GM13977 (cell line): Measurements from ENCODE around the gene WDR59.
"Not testable (repeated sequence)": the region's sequence is repeated elsewhere in the genome, so short reads cannot be mapped to it uniquely, and the experiment has no call there.

Experiments used
- DNase-seq: peaks from one replicate; pipeline ENCODE4 v3.0.0; 2012; ENCODE audit warnings: low spot score
- in situ Hi-C: fragments of 300-500 bp; cut with MboI; formaldehyde crosslinking; loops from one replicate; pipeline ENCODE4 v1.12.0; 2022; ENCODE audit warnings: low sequenced_read_pairs, low pct_unique_long_range_greater_than_20kb, mixed read lengths, inconsistent platforms; ENCODE audit not compliant: unreplicated experiment
- TF ChIP-seq, protein P1 (sequence below): IDR thresholded peaks from 2 replicates; pipeline ENCODE4 v1.5.1; 2012; ENCODE audit warnings: mild to moderate bottlenecking, control low read depth; ENCODE audit not compliant: insufficient read depth; ENCODE audit errors: extremely low read depth, missing control alignments

Gene WDR59

DNA sequence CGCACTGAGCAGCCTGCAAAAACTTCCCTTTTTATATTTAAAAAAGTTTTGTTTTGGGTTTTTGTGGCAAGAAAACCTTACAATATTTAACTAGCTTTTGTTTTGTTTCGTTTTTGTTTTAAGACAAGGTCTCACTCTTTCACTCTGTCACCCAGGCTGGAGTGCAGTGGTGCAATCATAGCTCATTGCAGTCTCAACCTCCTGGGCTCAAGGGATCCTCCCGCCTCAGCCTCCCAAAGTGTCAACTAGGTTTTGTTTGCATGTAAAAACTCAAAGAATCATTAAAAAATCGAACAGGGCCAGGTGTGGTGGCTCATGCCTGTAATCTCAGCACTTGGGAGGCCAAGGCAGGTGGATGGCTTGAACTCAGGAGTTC is 132.4 kb downstream of the WDR59 start:
- in situ Hi-C loops, result no loop called here
- DNase-seq, result no peak
- TF ChIP-seq, protein P1, sequence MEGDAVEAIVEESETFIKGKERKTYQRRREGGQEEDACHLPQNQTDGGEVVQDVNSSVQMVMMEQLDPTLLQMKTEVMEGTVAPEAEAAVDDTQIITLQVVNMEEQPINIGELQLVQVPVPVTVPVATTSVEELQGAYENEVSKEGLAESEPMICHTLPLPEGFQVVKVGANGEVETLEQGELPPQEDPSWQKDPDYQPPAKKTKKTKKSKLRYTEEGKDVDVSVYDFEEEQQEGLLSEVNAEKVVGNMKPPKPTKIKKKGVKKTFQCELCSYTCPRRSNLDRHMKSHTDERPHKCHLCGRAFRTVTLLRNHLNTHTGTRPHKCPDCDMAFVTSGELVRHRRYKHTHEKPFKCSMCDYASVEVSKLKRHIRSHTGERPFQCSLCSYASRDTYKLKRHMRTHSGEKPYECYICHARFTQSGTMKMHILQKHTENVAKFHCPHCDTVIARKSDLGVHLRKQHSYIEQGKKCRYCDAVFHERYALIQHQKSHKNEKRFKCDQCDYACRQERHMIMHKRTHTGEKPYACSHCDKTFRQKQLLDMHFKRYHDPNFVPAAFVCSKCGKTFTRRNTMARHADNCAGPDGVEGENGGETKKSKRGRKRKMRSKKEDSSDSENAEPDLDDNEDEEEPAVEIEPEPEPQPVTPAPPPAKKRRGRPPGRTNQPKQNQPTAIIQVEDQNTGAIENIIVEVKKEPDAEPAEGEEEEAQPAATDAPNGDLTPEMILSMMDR, result no peak

DNA sequence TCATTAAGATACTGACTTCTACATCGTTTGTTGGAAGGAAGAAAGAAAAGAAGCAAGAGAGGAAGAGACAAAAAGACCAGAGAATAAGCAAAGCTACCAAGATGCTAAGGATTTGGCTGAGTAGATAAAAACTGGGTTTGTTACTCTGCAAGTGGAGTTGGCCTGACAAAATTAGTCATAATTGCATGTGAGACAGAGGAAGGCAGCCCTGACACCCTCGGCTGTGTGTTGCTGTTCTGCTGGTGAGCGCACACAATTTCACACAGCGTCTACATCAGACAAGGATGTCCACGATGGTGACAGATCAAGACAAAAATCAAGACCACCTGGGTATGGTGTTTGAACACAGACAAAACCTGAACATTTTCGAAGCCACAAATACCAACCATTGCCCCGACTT is 134.9 kb downstream of the WDR59 start:
- no peak for DNase-seq
- TF ChIP-seq, protein P1, result no peak
- in situ Hi-C loops, result no loop called here

DNA sequence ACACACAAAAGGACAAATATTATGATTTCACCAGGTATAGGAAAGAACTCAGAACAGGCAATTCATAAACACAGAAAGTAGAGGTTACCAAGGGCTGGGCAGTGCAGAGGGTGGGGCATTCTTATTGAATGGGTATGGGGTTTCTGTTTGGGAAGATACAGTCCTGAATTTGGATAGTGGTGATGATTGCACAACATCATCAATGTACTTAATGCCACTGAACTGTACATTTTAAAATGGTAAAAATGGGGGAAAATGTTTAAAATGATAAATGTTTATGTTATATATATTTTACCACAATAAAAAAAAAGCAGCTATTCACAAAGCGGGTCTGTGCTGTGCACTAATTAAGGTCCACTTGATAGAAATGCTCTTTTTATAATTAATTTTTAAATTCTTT is 137.7 kb downstream of the WDR59 start:
- no peak for DNase-seq
- TF ChIP-seq, protein P1, result no peak
- in situ Hi-C loops, result no loop called here

DNA sequence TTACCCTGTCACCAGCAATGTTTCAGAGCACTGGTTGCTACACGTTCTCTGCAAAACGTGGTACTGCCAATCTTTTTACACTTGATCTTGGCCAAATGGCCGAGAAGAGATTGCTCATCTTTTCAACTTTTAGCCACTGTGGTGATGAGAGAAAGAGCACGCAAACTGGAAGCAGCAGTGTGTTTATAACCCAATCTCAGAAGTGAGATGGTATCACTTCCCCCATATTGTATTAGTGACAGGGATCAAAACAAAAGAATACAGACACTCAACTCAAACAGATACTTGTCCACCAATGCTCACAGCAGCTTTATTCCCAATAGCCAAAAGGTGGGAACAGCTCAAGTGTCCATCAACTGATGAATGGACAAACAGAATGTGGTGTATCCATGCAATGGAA is 138.2 kb downstream of the WDR59 start:
- no peak for DNase-seq
- in situ Hi-C loops, result no loop called here
- TF ChIP-seq, protein P1, result no peak

DNA sequence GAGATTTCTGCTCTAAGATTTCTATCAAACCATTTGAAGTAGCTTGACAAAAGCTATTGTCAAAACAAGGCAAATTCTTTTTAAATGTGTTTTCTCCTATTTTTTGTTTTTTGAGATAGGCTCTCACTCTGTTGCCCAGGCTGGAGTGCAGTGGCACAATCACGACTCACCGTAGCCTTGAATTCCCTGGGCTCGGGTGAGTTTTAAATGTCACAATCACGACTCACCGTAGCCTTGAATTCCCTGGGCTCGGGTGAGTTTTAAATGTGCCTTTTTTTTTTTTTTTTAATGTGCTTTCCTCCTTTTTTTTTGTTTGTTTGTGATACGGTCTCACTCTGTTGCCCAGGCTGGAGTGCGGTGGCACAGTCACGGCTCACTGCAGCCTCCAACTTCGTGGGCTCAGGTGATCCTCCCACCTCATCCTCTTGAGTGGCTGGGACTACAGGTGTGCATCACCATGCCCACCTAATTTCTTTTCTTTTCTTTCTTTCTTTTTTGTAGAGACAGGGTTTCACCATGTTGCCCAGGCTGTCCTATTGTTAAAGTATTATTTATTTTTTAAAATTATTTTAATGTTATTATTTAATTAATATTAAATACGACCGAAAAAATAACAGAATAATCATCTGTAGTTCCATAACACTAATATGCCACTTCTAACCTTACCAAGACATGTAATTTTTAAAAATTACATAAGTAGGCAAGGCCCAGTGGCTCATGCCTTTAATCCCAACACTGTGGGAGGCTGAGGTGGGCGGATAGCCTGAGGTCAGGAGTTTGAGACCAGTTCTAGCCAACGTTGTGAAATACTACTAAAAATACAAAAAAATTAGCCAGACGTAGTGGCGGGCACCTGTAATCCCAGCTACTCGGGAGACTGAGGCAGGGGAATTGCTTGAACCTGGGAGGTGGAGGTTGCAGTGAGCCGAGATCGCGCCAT is 140.6 kb downstream of the WDR59 start:
- TF ChIP-seq, protein P1, result no peak
- in situ Hi-C loops, result no loop called here
- no peak for DNase-seq

DNA sequence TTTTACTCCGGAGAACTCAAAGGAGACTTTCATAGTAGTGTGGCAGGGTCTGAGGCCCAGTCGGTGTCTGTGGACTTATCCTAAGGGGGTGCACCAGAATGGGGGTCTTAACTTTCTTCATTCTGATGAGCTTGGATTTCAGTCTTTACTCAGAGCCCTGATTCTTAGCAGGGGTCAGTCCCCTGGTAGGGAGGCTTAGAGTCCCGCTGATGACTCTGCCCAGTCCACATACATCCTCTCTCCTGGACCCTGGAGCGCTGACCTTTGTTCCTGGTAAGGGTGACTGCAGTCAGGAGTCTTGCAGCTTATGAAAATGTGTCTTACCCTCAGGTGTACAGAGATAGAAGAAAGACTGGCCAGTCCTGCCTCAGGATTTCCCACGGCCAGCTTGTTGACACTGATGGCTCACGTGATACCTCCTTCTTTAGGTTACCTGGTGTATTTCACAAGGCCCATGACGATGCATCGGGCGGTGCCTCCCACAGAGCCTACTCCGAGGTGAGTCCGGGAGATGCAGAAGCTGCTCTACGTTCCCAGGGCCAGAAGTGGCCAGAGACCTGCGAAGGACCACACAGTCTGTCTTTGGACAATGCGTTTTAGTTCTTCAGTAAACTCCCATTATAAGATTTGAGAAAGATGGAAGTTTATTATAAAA is 141.4 kb downstream of the WDR59 start:
- DNase-seq, in situ Hi-C loops: not testable (repeated sequence)

DNA sequence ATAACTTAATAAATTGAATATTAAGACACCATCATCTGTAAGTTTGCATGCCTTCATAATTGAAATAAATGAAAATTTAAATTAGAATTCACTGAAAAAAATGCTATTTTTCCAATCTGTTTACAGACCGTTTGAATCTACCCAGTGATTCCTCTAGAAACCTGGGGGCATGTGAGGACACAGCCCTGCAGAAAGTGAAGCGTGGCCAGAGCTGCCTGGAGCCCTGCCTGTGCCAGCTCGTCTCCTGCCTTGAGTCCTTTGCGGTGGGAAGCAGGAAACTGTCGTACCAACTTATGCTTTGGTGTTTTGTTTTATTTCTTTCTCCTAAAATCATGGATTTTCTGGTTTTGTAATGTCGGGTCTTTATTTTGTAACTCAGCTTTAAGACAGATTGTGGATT is 142.5 kb downstream of the WDR59 start:
- TF ChIP-seq, protein P1, result no peak
- in situ Hi-C loops, result no loop called here
- DNase-seq, result no peak
